Stomach (tissue), 9 donors: ENCODE data around the gene TMEM253. TPM values are rescaled to one million over a fixed set of nuclear protein-coding genes. Genes with fewer than 3 reads are reported as not detected.
A peak's percentile ranks its signal among the peaks of the same experiment; 100 is the strongest.

Source experiments
- DNase-seq, 2 donors: peaks; one replicate each; pipeline versions ENCODE4 v3.0.0 to v3.0.0-alpha.2; 2013 to 2019
- H3K27ac ChIP-seq, 5 donors: fragments of 200-600 bp in 4 of 5; sonication (generic) in 4 of 5; one replicate each; pipeline ENCODE4 v1.5.1; 2013 to 2019; ENCODE audit warnings: mild to moderate bottlenecking in 1 of 5, moderate library complexity in 1 of 5
- H3K27me3 ChIP-seq, 3 donors: fragments of 200-600 bp; sonication (generic); one replicate each; pipeline ENCODE4 v1.5.1; 2017 to 2019; ENCODE audit warnings: mixed run types in 1 of 3
- H3K36me3 ChIP-seq, 4 donors: fragments of 200-600 bp; sonication (generic); 1 replicate in 3 of 4; 2 replicates in 1 of 4; pipeline ENCODE4 v1.5.1; 2016 to 2019
- H3K4me1 ChIP-seq, 4 donors: fragments of 200-600 bp; sonication (generic); one replicate each; pipeline ENCODE4 v1.5.1; 2016 to 2019
- H3K4me3 ChIP-seq, 4 donors: fragments of 200-600 bp; sonication (generic) in 3 of 4; one replicate each; pipeline ENCODE4 v1.5.1; 2016 to 2019; ENCODE audit warnings: mild to moderate bottlenecking in 1 of 4
- H3K9me3 ChIP-seq, 4 donors: fragments of 200-600 bp; sonication (generic); one replicate each; pipeline ENCODE4 v1.5.1; 2016 to 2019
- EP300 ChIP-seq: sonication (generic); formaldehyde crosslinking; IDR thresholded peaks from one replicate; pipeline ENCODE4 v1.6.1; 2017; ENCODE audit warnings: antibody characterized with exemption
- POLR2A ChIP-seq, 4 donors: fragments of 450-650 bp; IDR thresholded peaks; one replicate each; pipeline ENCODE4 v1.6.1; 2016; ENCODE audit warnings: antibody characterized with exemption in 4 of 4, control low read depth in 2 of 4, mild to moderate bottlenecking in 1 of 4, moderate library complexity in 1 of 4
- POLR2AphosphoS5 ChIP-seq, 3 donors: sonication (generic); formaldehyde crosslinking; IDR thresholded peaks; one replicate each; pipeline ENCODE4 v1.6.1; 2016; ENCODE audit warnings: antibody characterized with exemption in 3 of 3
- WGBS, 5 donors: extraction: QIAGEN DNeasy Blood & Tissue Kit in 3 of 5; methylation state at CpG; one replicate each; pipeline versions ENCODE4 v1.1.5 to v1.1.7; 2013 to 2018; 5-methylcytosine and 5-hydroxymethylcytosine counted together
- intact Hi-C: fragments of 100-400 bp; cut with DNase I; formaldehyde crosslinking; loops from one replicate; pipeline ENCODE4 v1.15.1; 2023; ENCODE audit warnings: low total_unique reads
- polyA plus RNA-seq, 3 donors: library from polyadenylated mRNA; stranded (reverse); fragments of 200-250 nt; gene quantifications; one replicate each; pipeline ENCODE4 v1.2.3, GENCODE V29; 2013
- total RNA-seq, 5 donors: library from RNA; depleted of rRNA; stranded (reverse); fragments of >200 nt; gene quantifications; one replicate each; pipeline versions ENCODE4 v1.1.0 to v1.2.3, GENCODE V29; 2014 to 2016
- TF ChIP-seq, protein P1 (sequence below), 7 experiments: fragments of 450-650 bp in 4 of 7; fragments of 200-600 bp in 3 of 7; sonication (generic) in 3 of 7; IDR thresholded peaks; one replicate each; pipeline ENCODE4 v1.5.1; 2016 to 2019; ENCODE audit warnings: antibody characterized with exemption in 7 of 7, control low read depth in 2 of 7, mild to moderate bottlenecking in 1 of 7
- donor health status: healthy with polysubstance abuse.
- donor health status: Bipolar disorder and iron deficiency.
- donor health status: healthy.

Gene TMEM253
- total and polyA plus RNA-seq, 8 donors = 0.43 to 8.1 (median 1.1) TPM; not detected in 2

DNA sequence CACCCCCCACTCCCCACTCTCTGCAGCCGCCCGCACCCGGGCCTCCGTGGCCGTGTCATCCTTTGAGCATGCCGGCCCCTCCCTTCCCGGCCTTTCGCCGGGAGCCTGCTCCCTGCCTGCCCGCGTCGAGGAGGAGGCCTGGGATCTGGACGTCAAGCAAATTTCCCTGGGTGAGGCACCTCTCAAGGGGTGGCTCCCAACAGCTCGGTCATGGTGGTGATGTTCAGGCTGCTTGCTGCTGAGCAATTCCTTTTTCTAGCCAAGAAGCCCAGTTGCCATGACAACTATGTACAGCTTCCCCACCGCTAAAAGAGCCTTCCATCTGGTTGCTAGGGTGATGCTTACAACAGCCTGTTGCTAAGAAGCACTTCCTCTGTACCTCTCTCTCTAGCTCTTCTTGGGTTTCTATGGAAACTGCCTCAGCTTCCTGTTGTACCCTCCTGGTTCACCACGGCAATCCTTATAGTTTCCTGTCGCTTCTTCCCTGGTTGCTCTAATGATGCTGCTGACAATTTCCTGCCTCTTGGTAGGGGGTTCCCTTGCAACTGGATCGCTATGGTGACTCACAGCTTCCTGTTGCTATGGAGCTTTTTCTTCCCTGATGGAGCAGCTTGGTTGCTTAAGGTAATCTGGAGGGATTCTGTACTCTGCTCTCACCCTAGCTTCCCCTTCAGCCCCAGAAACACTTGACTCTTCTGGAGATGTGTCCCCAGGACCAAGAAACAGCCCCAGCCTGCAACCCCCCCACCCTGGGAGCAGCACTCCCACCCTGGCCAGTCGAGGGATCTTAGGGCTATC lies 13.4 kb upstream of the TMEM253 start:
- WGBS, 5 donors = 45 to 67% (median 52%) methylated on average over 6 to 19 of the region's 19 CpGs
- intact Hi-C loops = loop anchor here (10.0 kb wide), 1 partner anchor 73 kb away; no protein-coding TSS in a partner anchor
- H3K36me3 ChIP-seq = peaks cover 22 to 97% (median 88%) of the 10 kb centered on the region in 4 donors
- H3K4me1 ChIP-seq = peaks cover 7 to 54% (median 26%) of the 10 kb centered on the region in 4 donors
- DNase-seq = peak in 1 of 2 donors; percentile 90
- H3K9me3 ChIP-seq = no peaks in the 10 kb centered on the region
- no peaks in the 10 kb centered on the region for H3K27me3 ChIP-seq
- peak overlapping the region in 3 of 5 donors; percentile 4 to 67 (median 16) for H3K27ac ChIP-seq
- no peak overlapping the region for H3K4me3 ChIP-seq
- TF ChIP-seq EP300 (no peak), POLR2AphosphoS5 (IDR thresholded peaks at IDR 0.05) (peak in 1 of 3 donors; percentile 6)

- H3K27ac ChIP-seq = peak overlapping the region in 2 of 5 donors; percentile 4 to 67
- no peak overlapping the region for H3K4me3 ChIP-seq
- H3K36me3 ChIP-seq = peaks cover 17 to 91% (median 81%) of the 10 kb centered on the region in 4 donors
- DNase-seq = no peak
- peaks cover 7 to 62% (median 30%) of the 10 kb centered on the region in 4 donors for H3K4me1 ChIP-seq
- H3K27me3 ChIP-seq = no peaks in the 10 kb centered on the region
- WGBS, 5 donors = 51 to 79% (median 69%) methylated on average over 4 of the region's 4 CpGs
- TF ChIP-seq POLR2A (IDR thresholded peaks at IDR 0.05) (no peak), POLR2AphosphoS5 (IDR thresholded peaks at IDR 0.05) (no peak), EP300 (no peak)
- H3K9me3 ChIP-seq = no peaks in the 10 kb centered on the region
- intact Hi-C loops = loop anchor here (10.0 kb wide), 1 partner anchor 74 kb away; no protein-coding TSS in a partner anchor
Measured at GRCh38 chr14:21088687-21089086, 12.2 kb upstream of the TMEM253 start.

DNA sequence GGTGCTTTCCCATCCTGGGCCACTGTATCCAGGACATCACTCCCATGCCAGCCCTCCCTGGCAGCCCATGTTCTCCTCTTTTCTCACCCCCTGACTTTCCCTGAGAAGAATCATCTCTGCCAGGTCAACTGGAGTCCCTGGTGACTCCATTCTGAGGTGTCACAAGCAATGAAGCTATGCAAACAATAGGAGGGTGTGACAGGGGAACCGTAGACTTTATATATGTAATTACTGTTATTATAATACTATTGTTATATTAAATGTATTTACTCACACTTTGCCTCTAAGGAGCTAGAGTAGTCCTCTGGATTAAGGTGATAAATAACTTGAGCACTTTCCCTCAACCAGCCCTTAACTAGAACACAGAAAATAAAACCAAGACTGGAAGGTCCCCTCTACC lies 11.6 kb upstream of the TMEM253 start:
- 32 to 60% (median 40%) methylated on average over 1 of the region's 1 CpG for WGBS, 5 donors
- peaks cover 6 to 63% (median 32%) of the 10 kb centered on the region in 4 donors for H3K4me1 ChIP-seq
- no peaks in the 10 kb centered on the region for H3K9me3 ChIP-seq
- H3K4me3 ChIP-seq = no peak overlapping the region
- TF ChIP-seq POLR2A (IDR thresholded peaks at IDR 0.05) (no peak), POLR2AphosphoS5 (IDR thresholded peaks at IDR 0.05) (no peak), EP300 (no peak)
- TF ChIP-seq, protein P1, sequence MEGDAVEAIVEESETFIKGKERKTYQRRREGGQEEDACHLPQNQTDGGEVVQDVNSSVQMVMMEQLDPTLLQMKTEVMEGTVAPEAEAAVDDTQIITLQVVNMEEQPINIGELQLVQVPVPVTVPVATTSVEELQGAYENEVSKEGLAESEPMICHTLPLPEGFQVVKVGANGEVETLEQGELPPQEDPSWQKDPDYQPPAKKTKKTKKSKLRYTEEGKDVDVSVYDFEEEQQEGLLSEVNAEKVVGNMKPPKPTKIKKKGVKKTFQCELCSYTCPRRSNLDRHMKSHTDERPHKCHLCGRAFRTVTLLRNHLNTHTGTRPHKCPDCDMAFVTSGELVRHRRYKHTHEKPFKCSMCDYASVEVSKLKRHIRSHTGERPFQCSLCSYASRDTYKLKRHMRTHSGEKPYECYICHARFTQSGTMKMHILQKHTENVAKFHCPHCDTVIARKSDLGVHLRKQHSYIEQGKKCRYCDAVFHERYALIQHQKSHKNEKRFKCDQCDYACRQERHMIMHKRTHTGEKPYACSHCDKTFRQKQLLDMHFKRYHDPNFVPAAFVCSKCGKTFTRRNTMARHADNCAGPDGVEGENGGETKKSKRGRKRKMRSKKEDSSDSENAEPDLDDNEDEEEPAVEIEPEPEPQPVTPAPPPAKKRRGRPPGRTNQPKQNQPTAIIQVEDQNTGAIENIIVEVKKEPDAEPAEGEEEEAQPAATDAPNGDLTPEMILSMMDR (IDR thresholded peaks at IDR 0.05) = no peak
- H3K27ac ChIP-seq = peak overlapping the region in 1 of 5 donors; percentile 67
- DNase-seq = no peak
- H3K27me3 ChIP-seq = no peaks in the 10 kb centered on the region
- intact Hi-C loops = loop anchor here (10.0 kb wide), 1 partner anchor 74 kb away; no protein-coding TSS in a partner anchor
- H3K36me3 ChIP-seq = peaks cover 14 to 85% (median 76%) of the 10 kb centered on the region in 4 donors

- peak overlapping the region in 1 of 5 donors; percentile 36 for H3K27ac ChIP-seq
- H3K4me3 ChIP-seq = no peak overlapping the region
- intact Hi-C loops = loop anchor here (10.0 kb wide), 1 partner anchor 75 kb away; no protein-coding TSS in a partner anchor
- 67 to 90% (median 84%) methylated on average over 5 of the region's 5 CpGs for WGBS, 5 donors
- H3K36me3 ChIP-seq = peaks cover 14 to 79% (median 70%) of the 10 kb centered on the region in 4 donors
- no peak for DNase-seq
- no peaks in the 10 kb centered on the region for H3K9me3 ChIP-seq
- TF ChIP-seq POLR2AphosphoS5 (IDR thresholded peaks at IDR 0.05) (no peak), POLR2A (IDR thresholded peaks at IDR 0.05) (no peak), EP300 (no peak)
- TF ChIP-seq, protein P1 (IDR thresholded peaks at IDR 0.05) = no peak
- no peaks in the 10 kb centered on the region for H3K27me3 ChIP-seq
- peaks cover under 1 to 59% (median 29%) of the 10 kb centered on the region in 4 donors for H3K4me1 ChIP-seq
Measured at GRCh38 chr14:21089877-21090193, 11.0 kb upstream of the TMEM253 start.

DNA sequence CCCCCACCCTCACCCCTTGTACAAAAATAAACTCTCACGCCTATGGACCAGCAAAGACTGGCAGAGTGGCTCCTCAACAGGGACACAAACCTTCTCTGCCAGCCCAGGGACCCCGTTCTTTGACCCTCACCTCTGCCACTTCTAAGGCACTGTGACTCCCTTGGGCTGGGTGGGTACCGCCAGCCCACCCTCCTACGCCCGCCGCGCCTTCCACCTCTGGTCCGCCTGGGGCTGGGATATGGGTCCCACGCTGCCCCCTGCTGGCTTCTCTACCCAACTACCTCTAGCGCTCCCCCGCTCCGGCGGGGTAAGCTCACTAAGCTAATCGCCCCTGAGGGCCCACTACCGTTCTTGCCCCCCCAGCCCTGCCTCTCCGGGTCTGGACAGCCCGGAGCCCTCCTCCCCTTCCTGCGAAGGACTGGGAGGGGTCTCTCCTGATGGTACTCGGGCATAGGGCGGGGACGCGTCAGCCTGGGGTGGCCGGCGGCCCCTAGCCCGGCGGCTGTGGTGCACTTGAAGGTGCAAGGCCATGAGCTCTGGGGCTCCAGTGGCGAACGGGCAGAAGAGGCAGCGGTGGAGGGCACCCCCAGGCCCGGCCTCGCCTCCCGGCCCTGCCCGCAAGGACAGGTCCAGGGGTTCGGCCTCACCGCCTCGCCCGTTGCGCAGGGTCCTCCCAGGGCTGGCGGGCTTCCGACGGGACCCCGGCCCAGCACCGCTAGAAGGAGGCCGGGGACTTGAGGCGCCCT lies 10.5 kb upstream of the TMEM253 start:
- TF ChIP-seq POLR2AphosphoS5 (IDR thresholded peaks at IDR 0.05) (peak in 1 of 3 donors; percentile 11), POLR2A (IDR thresholded peaks at IDR 0.05) (no peak)
- TF ChIP-seq, protein P1 (IDR thresholded peaks at IDR 0.05) = peak in 5 of 7 experiments; percentile 34 to 54 (median 42)
- intact Hi-C loops = no loop called here
- WGBS, 5 donors = 80 to 93% (median 90%) methylated on average over 30 to 45 of the region's 45 CpGs

More for the DNA sequence above, 10.5 kb upstream of the TMEM253 start:
- DNase-seq = peak in 1 of 2 donors; percentile 57
- Histone ChIP-seq H3K36me3 (peaks cover 14 to 74% (median 65%) of the 10 kb centered on the region in 4 donors), H3K4me1 (peaks cover 0 to 59% (median 25%) of the 10 kb centered on the region in 4 donors), H3K27ac (peak overlapping the region in 2 of 5 donors; percentile 9 to 36), H3K4me3 (no peak overlapping the region), H3K9me3 (no peaks in the 10 kb centered on the region), H3K27me3 (no peaks in the 10 kb centered on the region)
